Gastroesophageal sphincter (tissue), 3 donors: ENCODE data around the gene PDE11A.

Experiments used
- CTCF ChIP-seq, 4 experiments: fragments of 200-600 bp in 2 of 4; fragments of 450-650 bp in 2 of 4; sonication (generic) in 1 of 4; IDR thresholded peaks; one replicate each; pipeline ENCODE4 v1.5.1; 2017 to 2019; ENCODE audit warnings: antibody characterized with exemption in 4 of 4, mild to moderate bottlenecking in 2 of 4, moderate library complexity in 2 of 4
- EP300 ChIP-seq: sonication (generic); formaldehyde crosslinking; IDR thresholded peaks from one replicate; pipeline ENCODE4 v1.6.1; 2017; ENCODE audit warnings: antibody characterized with exemption, mild to moderate bottlenecking
- POLR2A ChIP-seq, 2 donors: fragments of 450-650 bp; IDR thresholded peaks; one replicate each; pipeline ENCODE4 v1.6.1; 2017; ENCODE audit warnings: antibody characterized with exemption in 2 of 2, mild to moderate bottlenecking in 2 of 2, moderate library complexity in 1 of 2

GRCh38 chr2:177998006-177998405, 74.6 kb downstream of the PDE11A start:
- TF ChIP-seq CTCF (IDR thresholded peaks at IDR 0.05) (no peak), POLR2A (IDR thresholded peaks at IDR 0.05) (no peak), EP300 (no peak)
